ENCODE measurements around the gene MAP3K3.

MAP3K3 gene

GRCh38 chr17:63675607-63676546 is 53.7 kb downstream of the MAP3K3 start:
- H3K27me3 ChIP-seq (ENCODE audit: control insufficient read depth in 5 of 5, insufficient read depth in 4 of 5, low read length in 5 of 5): no peaks in the 10 kb centered on the region
- peak overlapping the region in 4 of 5 donors; percentile 39 to 54 (median 47) for H3K4me3 ChIP-seq (ENCODE audit: low read depth in 1 of 5, low read length in 5 of 5)
- peak overlapping the region; percentile 75 for H3K27ac ChIP-seq (ENCODE audit: low read depth, low read length)
- H3K9ac ChIP-seq (ENCODE audit: low read length in 5 of 5): peak overlapping the region in 3 of 5 donors; percentile 16 to 53 (median 29)
- H3K9me3 ChIP-seq (ENCODE audit: control insufficient read depth in 5 of 5, low read length in 5 of 5): no peaks in the 10 kb centered on the region
- peaks cover 9 to 44% (median 33%) of the 10 kb centered on the region in 5 donors for H3K4me1 ChIP-seq (ENCODE audit: control insufficient read depth in 5 of 5, insufficient read depth in 5 of 5, low read length in 5 of 5)
- peaks cover 0 to 48% (median 21%) of the 10 kb centered on the region in 5 donors for H3K36me3 ChIP-seq (ENCODE audit: control insufficient read depth in 5 of 5, insufficient read depth in 5 of 5, low read length in 5 of 5)

GRCh38 chr17:63676584-63676983 is 54.4 kb downstream of the MAP3K3 start:
- Histone ChIP-seq H3K27ac (ENCODE audit: low read depth, low read length) (peak overlapping the region; percentile 12), H3K27me3 (ENCODE audit: control insufficient read depth in 5 of 5, insufficient read depth in 4 of 5, low read length in 5 of 5) (no peaks in the 10 kb centered on the region), H3K4me3 (ENCODE audit: low read depth in 1 of 5, low read length in 5 of 5) (no peak overlapping the region), H3K4me1 (ENCODE audit: control insufficient read depth in 5 of 5, insufficient read depth in 5 of 5, low read length in 5 of 5) (peaks cover 9 to 46% (median 33%) of the 10 kb centered on the region in 5 donors), H3K9ac (ENCODE audit: low read length in 5 of 5) (no peak overlapping the region), H3K9me3 (ENCODE audit: control insufficient read depth in 5 of 5, low read length in 5 of 5) (no peaks in the 10 kb centered on the region), H3K36me3 (ENCODE audit: control insufficient read depth in 5 of 5, insufficient read depth in 5 of 5, low read length in 5 of 5) (peaks cover 0 to 50% (median 23%) of the 10 kb centered on the region in 5 donors)

GRCh38 chr17:63679214-63679613 is 57.0 kb downstream of the MAP3K3 start:
- H3K9me3 ChIP-seq (ENCODE audit: control insufficient read depth in 5 of 5, low read length in 5 of 5): no peaks in the 10 kb centered on the region
- H3K27ac ChIP-seq (ENCODE audit: low read depth, low read length): no peak overlapping the region
- no peak overlapping the region for H3K9ac ChIP-seq (ENCODE audit: low read length in 5 of 5)
- no peaks in the 10 kb centered on the region for H3K27me3 ChIP-seq (ENCODE audit: control insufficient read depth in 5 of 5, insufficient read depth in 4 of 5, low read length in 5 of 5)
- no peak overlapping the region for H3K4me3 ChIP-seq (ENCODE audit: low read depth in 1 of 5, low read length in 5 of 5)
- H3K4me1 ChIP-seq (ENCODE audit: control insufficient read depth in 5 of 5, insufficient read depth in 5 of 5, low read length in 5 of 5): peaks cover 9 to 45% (median 33%) of the 10 kb centered on the region in 5 donors
- peaks cover 12 to 62% (median 38%) of the 10 kb centered on the region in 5 donors for H3K36me3 ChIP-seq (ENCODE audit: control insufficient read depth in 5 of 5, insufficient read depth in 5 of 5, low read length in 5 of 5)

GRCh38 chr17:63680700-63681099 is 58.5 kb downstream of the MAP3K3 start:
- H3K36me3 ChIP-seq (ENCODE audit: control insufficient read depth in 5 of 5, insufficient read depth in 5 of 5, low read length in 5 of 5): peaks cover 12 to 69% (median 50%) of the 10 kb centered on the region in 5 donors
- peaks cover 3 to 36% (median 30%) of the 10 kb centered on the region in 5 donors for H3K4me1 ChIP-seq (ENCODE audit: control insufficient read depth in 5 of 5, insufficient read depth in 5 of 5, low read length in 5 of 5)

GRCh38 chr17:63681530-63681929 is 59.3 kb downstream of the MAP3K3 start:
- no peaks in the 10 kb centered on the region for H3K27me3 ChIP-seq (ENCODE audit: control insufficient read depth in 5 of 5, insufficient read depth in 4 of 5, low read length in 5 of 5)
- H3K4me3 ChIP-seq (ENCODE audit: low read depth in 1 of 5, low read length in 5 of 5): no peak overlapping the region
- H3K4me1 ChIP-seq (ENCODE audit: control insufficient read depth in 5 of 5, insufficient read depth in 5 of 5, low read length in 5 of 5): peaks cover under 1 to 29% (median 28%) of the 10 kb centered on the region in 5 donors
- no peak overlapping the region for H3K27ac ChIP-seq (ENCODE audit: low read depth, low read length)
- no peak overlapping the region for H3K9ac ChIP-seq (ENCODE audit: low read length in 5 of 5)
- peaks cover 12 to 77% (median 56%) of the 10 kb centered on the region in 5 donors for H3K36me3 ChIP-seq (ENCODE audit: control insufficient read depth in 5 of 5, insufficient read depth in 5 of 5, low read length in 5 of 5)
- no peaks in the 10 kb centered on the region for H3K9me3 ChIP-seq (ENCODE audit: control insufficient read depth in 5 of 5, low read length in 5 of 5)

More at GRCh38 chr17:63680700-63681099, 58.5 kb downstream of the MAP3K3 start:
- H3K4me3 ChIP-seq (ENCODE audit: low read depth in 1 of 5, low read length in 5 of 5): no peak overlapping the region
- no peak overlapping the region for H3K9ac ChIP-seq (ENCODE audit: low read length in 5 of 5)
- H3K27me3 ChIP-seq (ENCODE audit: control insufficient read depth in 5 of 5, insufficient read depth in 4 of 5, low read length in 5 of 5): no peaks in the 10 kb centered on the region
- no peak overlapping the region for H3K27ac ChIP-seq (ENCODE audit: low read depth, low read length)
- no peaks in the 10 kb centered on the region for H3K9me3 ChIP-seq (ENCODE audit: control insufficient read depth in 5 of 5, low read length in 5 of 5)

GRCh38 chr17:63682441-63682840 is 60.2 kb downstream of the MAP3K3 start:
- no peak overlapping the region for H3K4me3 ChIP-seq (ENCODE audit: low read depth in 1 of 5, low read length in 5 of 5)
- no peaks in the 10 kb centered on the region for H3K9me3 ChIP-seq (ENCODE audit: control insufficient read depth in 5 of 5, low read length in 5 of 5)
- peaks cover 12 to 78% (median 56%) of the 10 kb centered on the region in 5 donors for H3K36me3 ChIP-seq (ENCODE audit: control insufficient read depth in 5 of 5, insufficient read depth in 5 of 5, low read length in 5 of 5)
- H3K27me3 ChIP-seq (ENCODE audit: control insufficient read depth in 5 of 5, insufficient read depth in 4 of 5, low read length in 5 of 5): no peaks in the 10 kb centered on the region
- H3K4me1 ChIP-seq (ENCODE audit: control insufficient read depth in 5 of 5, insufficient read depth in 5 of 5, low read length in 5 of 5): peaks cover 0 to 24% (median 19%) of the 10 kb centered on the region in 5 donors
- no peak overlapping the region for H3K27ac ChIP-seq (ENCODE audit: low read depth, low read length)
- no peak overlapping the region for H3K9ac ChIP-seq (ENCODE audit: low read length in 5 of 5)

GRCh38 chr17:63682981-63683380 is 60.8 kb downstream of the MAP3K3 start:
- no peaks in the 10 kb centered on the region for H3K9me3 ChIP-seq (ENCODE audit: control insufficient read depth in 5 of 5, low read length in 5 of 5)
- peaks cover 12 to 76% (median 54%) of the 10 kb centered on the region in 5 donors for H3K36me3 ChIP-seq (ENCODE audit: control insufficient read depth in 5 of 5, insufficient read depth in 5 of 5, low read length in 5 of 5)
- H3K4me1 ChIP-seq (ENCODE audit: control insufficient read depth in 5 of 5, insufficient read depth in 5 of 5, low read length in 5 of 5): peaks cover 0 to 24% (median 15%) of the 10 kb centered on the region in 5 donors
- no peaks in the 10 kb centered on the region for H3K27me3 ChIP-seq (ENCODE audit: control insufficient read depth in 5 of 5, insufficient read depth in 4 of 5, low read length in 5 of 5)
- H3K9ac ChIP-seq (ENCODE audit: low read length in 5 of 5): no peak overlapping the region
- no peak overlapping the region for H3K4me3 ChIP-seq (ENCODE audit: low read depth in 1 of 5, low read length in 5 of 5)
- no peak overlapping the region for H3K27ac ChIP-seq (ENCODE audit: low read depth, low read length)

GRCh38 chr17:63685041-63685440 is 62.8 kb downstream of the MAP3K3 start:
- no peak overlapping the region for H3K27ac ChIP-seq (ENCODE audit: low read depth, low read length)
- H3K4me1 ChIP-seq (ENCODE audit: control insufficient read depth in 5 of 5, insufficient read depth in 5 of 5, low read length in 5 of 5): peaks cover 0 to 24% (median 15%) of the 10 kb centered on the region in 5 donors
- H3K9me3 ChIP-seq (ENCODE audit: control insufficient read depth in 5 of 5, low read length in 5 of 5): no peaks in the 10 kb centered on the region
- H3K9ac ChIP-seq (ENCODE audit: low read length in 5 of 5): no peak overlapping the region
- H3K27me3 ChIP-seq (ENCODE audit: control insufficient read depth in 5 of 5, insufficient read depth in 4 of 5, low read length in 5 of 5): no peaks in the 10 kb centered on the region
- H3K36me3 ChIP-seq (ENCODE audit: control insufficient read depth in 5 of 5, insufficient read depth in 5 of 5, low read length in 5 of 5): peaks cover 12 to 83% (median 68%) of the 10 kb centered on the region in 5 donors
- no peak overlapping the region for H3K4me3 ChIP-seq (ENCODE audit: low read depth in 1 of 5, low read length in 5 of 5)

GRCh38 chr17:63685578-63685977 is 63.4 kb downstream of the MAP3K3 start:
- H3K36me3 ChIP-seq (ENCODE audit: control insufficient read depth in 5 of 5, insufficient read depth in 5 of 5, low read length in 5 of 5): peaks cover 12 to 83% (median 72%) of the 10 kb centered on the region in 5 donors

GRCh38 chr17:63686138-63686685 is 64.0 kb downstream of the MAP3K3 start:
- no peak overlapping the region for H3K9ac ChIP-seq (ENCODE audit: low read length in 5 of 5)
- H3K4me1 ChIP-seq (ENCODE audit: control insufficient read depth in 5 of 5, insufficient read depth in 5 of 5, low read length in 5 of 5): peaks cover 0 to 24% (median 15%) of the 10 kb centered on the region in 5 donors
- H3K4me3 ChIP-seq (ENCODE audit: low read depth in 1 of 5, low read length in 5 of 5): no peak overlapping the region
- H3K36me3 ChIP-seq (ENCODE audit: control insufficient read depth in 5 of 5, insufficient read depth in 5 of 5, low read length in 5 of 5): peaks cover 12 to 87% (median 78%) of the 10 kb centered on the region in 5 donors
- H3K27me3 ChIP-seq (ENCODE audit: control insufficient read depth in 5 of 5, insufficient read depth in 4 of 5, low read length in 5 of 5): no peaks in the 10 kb centered on the region
- H3K27ac ChIP-seq (ENCODE audit: low read depth, low read length): no peak overlapping the region
- no peaks in the 10 kb centered on the region for H3K9me3 ChIP-seq (ENCODE audit: control insufficient read depth in 5 of 5, low read length in 5 of 5)

More at GRCh38 chr17:63685578-63685977, 63.4 kb downstream of the MAP3K3 start:
- no peak overlapping the region for H3K4me3 ChIP-seq (ENCODE audit: low read depth in 1 of 5, low read length in 5 of 5)
- no peaks in the 10 kb centered on the region for H3K9me3 ChIP-seq (ENCODE audit: control insufficient read depth in 5 of 5, low read length in 5 of 5)
- peaks cover 0 to 24% (median 15%) of the 10 kb centered on the region in 5 donors for H3K4me1 ChIP-seq (ENCODE audit: control insufficient read depth in 5 of 5, insufficient read depth in 5 of 5, low read length in 5 of 5)
- H3K27me3 ChIP-seq (ENCODE audit: control insufficient read depth in 5 of 5, insufficient read depth in 4 of 5, low read length in 5 of 5): no peaks in the 10 kb centered on the region
- no peak overlapping the region for H3K9ac ChIP-seq (ENCODE audit: low read length in 5 of 5)
- H3K27ac ChIP-seq (ENCODE audit: low read depth, low read length): no peak overlapping the region
